HCT116 (cell line): Measurements from ENCODE around the gene CCL15. TPM values are rescaled to one million over a fixed set of nuclear protein-coding genes. Genes with fewer than 3 reads are reported as not detected.

Experiments used
- ATAC-seq: fragments of 200-7000 bp; cut with Tn5 transposase; 2 replicates; pipeline ENCODE4 v1.9.1; 2020; ENCODE audit warnings: mild to moderate bottlenecking, moderate library complexity
- BruUV-seq: library from RNA; stranded (reverse); fragments of 400-500 nt; replicated peaks from 2 replicates; lab custom pipeline; 2021; lab: Mats Ljungman, UMichigan
- CTCF ChIA-PET: fragments of 300-600 bp; sonication (Branson Sonifier 250); formaldehyde crosslinking; loops from one replicate; lab custom pipeline; 2021; ENCODE audit warnings: antibody characterized with exemption; lab: Charles Lee
- POLR2A ChIA-PET: fragments of 300-600, 350-600 bp; sonication (Branson Sonifier 250); formaldehyde crosslinking; loops from one replicate; lab custom pipeline; 2021; ENCODE audit warnings: antibody characterized with exemption; lab: Charles Lee
- RAD21 ChIA-PET, 2 experiments: fragments of 300-600 bp; sonication (Branson Sonifier 250); formaldehyde crosslinking; loops; one replicate each; lab custom pipeline; 2023; ENCODE audit warnings: low total read pairs in 2 of 2; ENCODE audit not compliant: uncharacterized antibody in 2 of 2, unreplicated experiment in 2 of 2, low non-redundant PET in 1 of 2; lab: Charles Lee
- DNase-seq: peaks from one replicate; pipeline ENCODE4 v3.0.0-alpha.2; 2010; ENCODE audit warnings: low read depth, low spot score
- H2AFZ ChIP-seq: fragments of 200-600 bp; shearing (Covaris generic), sonication (generic); 2 replicates; pipeline ENCODE4 v1.6.1; 2017; ENCODE audit warnings: low read depth, mixed run types, mixed read lengths, antibody characterized with exemption, low read length; ENCODE audit not compliant: poor library complexity, severe bottlenecking
- H3K27ac ChIP-seq: 2 replicates; pipeline ENCODE4 v1.5.1; 2012; ENCODE audit warnings: low read depth, low read length
- H3K27me3 ChIP-seq: fragments of 200-600 bp; sonication (generic); 2 replicates; pipeline ENCODE4 v1.6.1; 2016; ENCODE audit warnings: mixed run types, low read length, mixed read lengths; ENCODE audit not compliant: insufficient read depth
- H3K36me3 ChIP-seq, 2 experiments: fragments of 200-500 bp in 1 of 2; fragments of 200-600 bp in 1 of 2; sonication (Bioruptor generic) in 1 of 2; sonication (generic) in 1 of 2; 2 replicates each; pipeline versions ENCODE4 v1.5.1 to v1.6.1; 2014 to 2016; ENCODE audit warnings: low read length in 2 of 2, inconsistent platforms in 1 of 2, mixed read lengths in 1 of 2, mixed run types in 1 of 2; ENCODE audit not compliant: insufficient read depth in 2 of 2, control insufficient read depth in 1 of 2
- H3K4me1 ChIP-seq, 2 experiments: fragments of 200-600 bp in 1 of 2; sonication (generic) in 1 of 2; 2 replicates each; pipeline versions ENCODE4 v1.5.1 to v1.6.1; 2012 to 2017; ENCODE audit warnings: low read length in 2 of 2, inconsistent platforms in 1 of 2, mild to moderate bottlenecking in 1 of 2, mixed read lengths in 1 of 2, mixed run types in 1 of 2, moderate library complexity in 1 of 2; ENCODE audit not compliant: insufficient read depth in 2 of 2, control insufficient read depth in 1 of 2
- H3K4me2 ChIP-seq: fragments of 200-600 bp; sonication (generic); 2 replicates; pipeline ENCODE4 v1.6.1; 2017; ENCODE audit warnings: mixed run types, low read length, mixed read lengths
- H3K4me3 ChIP-seq, 2 experiments: fragments of 200-600 bp in 1 of 2; sonication (generic) in 1 of 2; replicated peaks in 1 of 2; 2 replicates each; pipeline ENCODE4 v1.5.1; 2011 to 2016; ENCODE audit warnings: low read length in 2 of 2, control low read depth in 1 of 2, low read depth in 1 of 2, mild to moderate bottlenecking in 1 of 2, mixed read lengths in 1 of 2, mixed run types in 1 of 2
- H3K79me2 ChIP-seq: fragments of 200-600 bp; sonication (generic); 2 replicates; pipeline ENCODE4 v1.6.1; 2017; ENCODE audit warnings: mild to moderate bottlenecking, mixed run types, low read length, moderate library complexity, mixed read lengths; ENCODE audit not compliant: insufficient read depth
- H3K9ac ChIP-seq: fragments of 200-600 bp; sonication (generic); 2 replicates; pipeline ENCODE4 v1.6.1; 2016; ENCODE audit warnings: low read length, mixed read lengths
- H3K9me2 ChIP-seq: fragments of 200-600 bp; sonication (generic), shearing (Covaris generic); 2 replicates; pipeline ENCODE4 v1.6.1; 2017; ENCODE audit warnings: mixed run types, mild to moderate bottlenecking, moderate library complexity; ENCODE audit not compliant: insufficient read depth
- H3K9me3 ChIP-seq, 2 experiments: fragments of 200-500 bp in 1 of 2; fragments of 200-600 bp in 1 of 2; sonication (Bioruptor generic) in 1 of 2; sonication (generic) in 1 of 2; 2 replicates each; pipeline ENCODE4 v1.6.1; 2014 to 2017; ENCODE audit warnings: low read length in 2 of 2, mixed read lengths in 2 of 2, inconsistent platforms in 1 of 2, low read depth in 1 of 2, mild to moderate bottlenecking in 1 of 2, mixed run types in 1 of 2, moderate library complexity in 1 of 2; ENCODE audit not compliant: control insufficient read depth in 1 of 2, insufficient read depth in 1 of 2
- H4K20me1 ChIP-seq: fragments of 200-600 bp; sonication (generic), shearing (Covaris generic); 2 replicates; pipeline ENCODE4 v1.6.1; 2017; ENCODE audit warnings: mixed run types, mild to moderate bottlenecking, moderate library complexity; ENCODE audit not compliant: insufficient read depth
- CEBPB ChIP-seq: IDR thresholded peaks from 2 replicates; pipeline ENCODE4 v1.6.1; 2012; ENCODE audit warnings: low read depth
- EGR1 ChIP-seq: IDR thresholded peaks from 2 replicates; pipeline ENCODE4 v1.6.1; 2012; ENCODE audit warnings: low read depth
- EZH2phosphoT487 ChIP-seq: fragments of 200-600 bp; IDR thresholded peaks from 2 replicates; pipeline ENCODE4 v1.6.1; 2018; ENCODE audit warnings: antibody characterized with exemption, borderline replicate concordance
- FOSL1 ChIP-seq: IDR thresholded peaks from 2 replicates; pipeline ENCODE4 v1.6.1; 2012; ENCODE audit warnings: low read depth
- POLR2A ChIP-seq: IDR thresholded peaks from 2 replicates; pipeline ENCODE4 v1.7.0; 2011; ENCODE audit warnings: borderline replicate concordance; ENCODE audit not compliant: insufficient read depth, insufficient read length; ENCODE audit errors: extremely low read depth
- POLR2AphosphoS5 ChIP-seq: IDR thresholded peaks from 2 replicates; pipeline ENCODE4 v1.6.1; 2011; ENCODE audit warnings: mild to moderate bottlenecking, low read depth, low read length, moderate library complexity
- RAD21 ChIP-seq: IDR thresholded peaks from 2 replicates; pipeline ENCODE4 v1.6.1; 2012; ENCODE audit warnings: low read depth, mild to moderate bottlenecking
- REST ChIP-seq: IDR thresholded peaks from 2 replicates; pipeline ENCODE4 v1.6.1; 2012; ENCODE audit warnings: low read depth
- SP1 ChIP-seq: IDR thresholded peaks from 2 replicates; pipeline ENCODE4 v1.6.1; 2012; ENCODE audit warnings: low read depth
- SRF ChIP-seq: IDR thresholded peaks from 2 replicates; pipeline ENCODE4 v1.6.1; 2012; ENCODE audit warnings: low read depth
- TCF7L2 ChIP-seq: IDR thresholded peaks from 2 replicates; pipeline ENCODE4 v1.7.0; 2011; ENCODE audit warnings: borderline replicate concordance, inconsistent platforms; ENCODE audit not compliant: insufficient read depth, insufficient read length; ENCODE audit errors: extremely low read depth
- ZNF274 ChIP-seq: fragments of 200-500 bp; sonication (Bioruptor generic); IDR thresholded peaks from 2 replicates; pipeline ENCODE4 v1.6.1; 2014; ENCODE audit warnings: mild to moderate bottlenecking, low read depth, low read length, inconsistent platforms
- intact Hi-C: fragments of 100-400 bp; cut with micrococcal nuclease; formaldehyde crosslinking; loops from 2 replicates; pipeline ENCODE4 v1.10.0; 2022
- total RNA-seq: library from RNA; stranded (reverse); gene quantifications from one replicate; pipeline ENCODE4 v1.2.1, GENCODE V29; 2021; ENCODE audit not compliant: unreplicated experiment
- TF ChIP-seq, protein P1 (sequence below): IDR thresholded peaks from 2 replicates; pipeline ENCODE4 v1.6.1; 2012
- TF ChIP-seq, protein P2 (sequence below), 3 experiments: fragments of 200-600 bp in 1 of 3; sonication (generic) in 1 of 3; IDR thresholded peaks in 2 of 3; conservative IDR thresholded peaks in 1 of 3; 2 replicates each; pipeline ENCODE4 v1.5.1; 2012 to 2017; ENCODE audit warnings: low read depth in 2 of 3, low read length in 2 of 3, antibody characterized with exemption in 1 of 3, borderline replicate concordance in 1 of 3, control low read depth in 1 of 3, mild to moderate bottlenecking in 1 of 3, mixed read lengths in 1 of 3, mixed run types in 1 of 3, moderate library complexity in 1 of 3; ENCODE audit not compliant: insufficient read depth in 1 of 3

Gene CCL15
- total RNA-seq, 1 experiment from 2014 or later: not detected

- no peak for TF ChIP-seq SRF
- no peak for TF ChIP-seq REST
- TF ChIP-seq, protein P1, sequence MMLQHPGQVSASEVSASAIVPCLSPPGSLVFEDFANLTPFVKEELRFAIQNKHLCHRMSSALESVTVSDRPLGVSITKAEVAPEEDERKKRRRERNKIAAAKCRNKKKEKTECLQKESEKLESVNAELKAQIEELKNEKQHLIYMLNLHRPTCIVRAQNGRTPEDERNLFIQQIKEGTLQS: no peak
- no peak for TF ChIP-seq POLR2A
- TF ChIP-seq SP1: no peak
- no peak for TF ChIP-seq POLR2AphosphoS5
- TF ChIP-seq EGR1: no peak
- TF ChIP-seq TCF7L2: no peak
- no peak for TF ChIP-seq EZH2phosphoT487
- TF ChIP-seq, protein P2, sequence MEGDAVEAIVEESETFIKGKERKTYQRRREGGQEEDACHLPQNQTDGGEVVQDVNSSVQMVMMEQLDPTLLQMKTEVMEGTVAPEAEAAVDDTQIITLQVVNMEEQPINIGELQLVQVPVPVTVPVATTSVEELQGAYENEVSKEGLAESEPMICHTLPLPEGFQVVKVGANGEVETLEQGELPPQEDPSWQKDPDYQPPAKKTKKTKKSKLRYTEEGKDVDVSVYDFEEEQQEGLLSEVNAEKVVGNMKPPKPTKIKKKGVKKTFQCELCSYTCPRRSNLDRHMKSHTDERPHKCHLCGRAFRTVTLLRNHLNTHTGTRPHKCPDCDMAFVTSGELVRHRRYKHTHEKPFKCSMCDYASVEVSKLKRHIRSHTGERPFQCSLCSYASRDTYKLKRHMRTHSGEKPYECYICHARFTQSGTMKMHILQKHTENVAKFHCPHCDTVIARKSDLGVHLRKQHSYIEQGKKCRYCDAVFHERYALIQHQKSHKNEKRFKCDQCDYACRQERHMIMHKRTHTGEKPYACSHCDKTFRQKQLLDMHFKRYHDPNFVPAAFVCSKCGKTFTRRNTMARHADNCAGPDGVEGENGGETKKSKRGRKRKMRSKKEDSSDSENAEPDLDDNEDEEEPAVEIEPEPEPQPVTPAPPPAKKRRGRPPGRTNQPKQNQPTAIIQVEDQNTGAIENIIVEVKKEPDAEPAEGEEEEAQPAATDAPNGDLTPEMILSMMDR (IDR thresholded peaks at IDR 0.05 in 2 of 3, conservative IDR thresholded peaks at IDR 0.05 in 1 of 3; ENCODE audit: borderline replicate concordance in 1 of 3, insufficient read depth in 1 of 3, low read depth in 2 of 3, low read length in 2 of 3): no peak
- no peak for TF ChIP-seq FOSL1
- TF ChIP-seq CEBPB: no peak
- no peak for TF ChIP-seq ZNF274
- no peak for TF ChIP-seq RAD21
- TF ChIP-seq, all 23 proteins: peak for 0
- H3K4me2 ChIP-seq: no peak overlapping the region
- ChIA-PET POLR2A (no interaction called here), RAD21 (no interaction called here), CTCF (no interaction called here)
- no peaks in the 10 kb centered on the region for H4K20me1 ChIP-seq
- H3K27ac ChIP-seq: no peak overlapping the region
- peaks cover 14% of the 10 kb centered on the region for H3K27me3 ChIP-seq
- H3K4me3 ChIP-seq: no peak overlapping the region
- intact Hi-C loops: no loop called here
- no peaks in the 10 kb centered on the region for H3K36me3 ChIP-seq
- BruUV-seq: no TSS peak
- H3K9me2 ChIP-seq: no peaks in the 10 kb centered on the region
- H3K4me1 ChIP-seq: no peaks in the 10 kb centered on the region
- DNase-seq: no peak
- no peak overlapping the region for H2AFZ ChIP-seq
- no peaks in the 10 kb centered on the region for H3K79me2 ChIP-seq
- H3K9me3 ChIP-seq: no peaks in the 10 kb centered on the region
- no peak for ATAC-seq
- no peak overlapping the region for H3K9ac ChIP-seq
Measured at GRCh38 chr17:36019423-36019822, 18.1 kb upstream of the CCL15 start.
